GM18873 (cell line): Measurements from ENCODE around the gene TMEM37.

Source experiments
- ATAC-seq: cut with Tn5 transposase; IDR thresholded peaks from one replicate; pipeline ENCODE4 v1.9.1; 2021; ENCODE audit warnings: mild to moderate bottlenecking, moderate library complexity, moderate number of reproducible peaks; ENCODE audit not compliant: unreplicated experiment, low FRiP score

TMEM37 gene

DNA sequence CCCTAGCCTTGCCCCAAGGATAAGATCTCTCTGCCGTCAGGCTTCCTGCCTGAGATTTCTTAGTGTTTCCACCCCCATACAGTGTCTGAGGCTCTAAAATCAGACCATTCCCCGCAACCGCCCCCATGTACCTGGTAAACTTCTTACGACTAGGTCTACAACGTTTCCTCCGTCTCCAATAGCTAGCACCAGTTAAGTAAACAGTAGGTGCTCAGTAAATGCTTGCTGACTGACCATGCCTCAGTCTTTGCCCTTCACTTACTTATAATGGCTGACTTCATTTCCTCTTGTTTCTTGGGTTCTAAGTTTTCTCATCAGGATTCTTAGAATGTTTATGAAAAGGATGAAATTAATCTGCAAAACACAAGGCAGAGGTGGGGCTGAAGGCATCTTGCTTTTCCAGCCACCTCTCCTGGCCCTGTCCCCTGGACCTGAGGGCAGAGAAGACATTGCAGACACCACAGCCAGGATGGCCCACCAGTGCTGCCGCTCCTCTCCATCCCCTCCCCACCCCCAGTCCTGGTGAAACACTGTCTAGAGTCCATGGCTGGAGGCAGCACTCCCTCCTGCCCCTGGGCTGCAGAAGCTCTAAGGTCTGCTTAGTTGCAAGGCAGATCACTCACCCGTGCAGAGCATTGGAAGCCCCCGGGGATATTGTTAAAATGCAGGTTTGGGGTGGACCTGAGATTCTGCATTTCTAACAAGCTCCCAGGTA is 16.9 kb downstream of the TMEM37 start:
- ATAC-seq, result no peak

DNA sequence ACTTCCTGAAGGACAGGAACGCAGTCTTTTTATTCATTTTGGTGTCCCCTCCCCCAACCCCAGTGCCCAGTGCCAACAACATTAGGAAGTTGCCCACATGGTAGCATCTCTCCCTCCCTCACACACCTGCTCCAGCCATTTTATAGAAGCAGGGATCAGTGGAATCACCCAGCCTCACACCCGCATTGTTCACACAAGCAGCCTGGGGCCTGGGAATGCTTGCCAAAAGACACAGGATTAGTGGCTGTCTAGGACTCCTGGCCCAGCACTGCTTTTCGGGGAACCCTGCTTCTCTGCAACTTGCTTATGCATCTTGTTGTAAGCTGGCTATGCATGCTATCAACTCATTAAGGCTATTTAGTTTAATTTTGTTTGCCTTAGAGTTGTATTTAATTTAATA is 17.9 kb downstream of the TMEM37 start:
- no peak for ATAC-seq

DNA sequence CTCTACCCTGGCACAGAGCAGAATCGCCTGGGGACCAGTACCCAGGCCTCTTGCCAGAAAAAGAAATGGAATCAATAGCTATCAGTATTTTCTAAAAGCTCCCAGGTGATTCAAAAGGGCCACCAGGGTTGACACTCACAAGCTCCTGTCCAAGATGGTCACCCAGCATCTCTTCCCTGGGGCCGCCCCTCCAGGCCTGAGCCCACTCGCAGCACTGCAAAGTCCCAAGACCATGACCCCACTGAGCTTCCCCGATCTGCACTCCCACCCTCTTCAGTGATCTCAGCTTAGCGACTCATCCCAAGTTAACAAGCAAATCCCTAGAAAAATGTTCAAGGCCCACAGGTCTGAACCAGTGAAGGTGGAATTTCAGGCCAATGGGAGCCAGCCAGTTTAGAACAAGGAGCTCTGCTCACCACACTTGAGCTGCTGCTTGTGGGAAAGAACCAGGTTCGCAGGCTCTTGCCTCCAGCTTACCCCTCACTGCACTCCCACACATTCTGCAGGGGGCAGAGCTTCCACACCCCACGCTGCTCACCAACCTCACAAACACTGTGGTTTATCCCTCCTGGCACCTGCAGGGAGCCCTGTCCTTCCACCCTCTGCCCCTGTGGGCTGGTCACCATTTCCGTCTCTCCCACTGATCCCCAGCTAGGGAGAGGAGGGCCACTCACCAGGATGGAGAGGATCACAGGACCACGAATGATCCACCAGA is 19.8 kb downstream of the TMEM37 start:
- no peak for ATAC-seq

DNA sequence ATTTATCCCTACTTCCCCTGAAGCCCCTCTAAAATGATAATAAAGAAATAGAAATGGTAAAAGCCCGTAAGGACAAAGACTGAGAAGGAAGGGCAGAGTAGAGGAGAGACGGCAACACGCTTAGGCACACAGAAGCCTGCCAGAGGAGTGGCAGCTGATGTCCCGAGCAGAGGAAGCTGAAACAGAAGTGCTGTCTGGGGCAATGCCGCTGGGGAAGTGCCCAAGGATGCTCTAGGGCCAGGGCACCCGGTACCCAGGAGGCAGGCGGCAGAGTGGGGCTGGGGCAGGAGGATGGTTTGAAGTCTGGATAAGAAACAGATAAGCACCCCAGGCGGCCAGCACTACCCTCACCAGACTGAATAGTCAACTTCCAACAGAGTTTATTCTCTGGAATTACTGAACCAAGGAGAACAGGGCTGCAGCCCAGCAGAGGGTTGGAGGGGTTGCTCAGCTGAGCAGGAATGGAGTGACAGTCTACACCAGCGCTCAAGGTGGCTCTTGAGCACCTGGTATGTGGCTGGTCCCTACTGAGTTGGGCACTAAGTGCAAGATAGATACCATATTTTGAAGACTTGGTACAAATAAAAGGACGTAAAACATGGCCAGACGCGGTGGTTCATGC is 22.4 kb downstream of the TMEM37 start:
- no peak for ATAC-seq

DNA sequence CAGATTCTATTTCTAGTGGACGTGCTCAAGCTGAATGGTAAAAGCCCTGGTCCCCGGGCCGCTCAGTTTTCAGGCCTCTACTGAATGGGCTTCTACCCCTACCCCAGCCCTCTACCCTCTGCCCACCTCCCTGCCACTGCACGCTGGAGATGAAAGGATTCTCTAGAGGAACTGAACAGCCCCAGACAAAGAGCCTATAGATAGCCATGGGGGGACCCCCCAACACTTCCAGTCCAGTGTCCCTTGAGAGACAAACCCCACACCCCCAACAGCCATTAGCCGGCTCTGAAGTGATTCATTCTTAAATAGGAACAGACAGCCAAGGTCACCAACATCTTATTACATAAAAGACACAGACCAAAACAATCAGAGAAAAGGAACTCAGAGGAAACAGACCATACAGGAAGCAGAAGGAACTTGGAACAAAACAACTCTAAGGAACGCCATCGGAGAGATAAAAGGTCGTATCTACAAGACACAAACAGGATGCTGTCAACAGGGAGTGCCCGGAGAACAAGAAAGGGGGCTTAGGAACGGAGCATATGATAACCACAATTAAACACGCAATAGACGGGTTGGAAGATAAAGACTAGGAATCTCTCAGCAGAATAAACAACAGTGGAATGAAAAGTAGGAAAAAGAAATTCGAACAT is 23.5 kb downstream of the TMEM37 start:
- no peak for ATAC-seq

DNA sequence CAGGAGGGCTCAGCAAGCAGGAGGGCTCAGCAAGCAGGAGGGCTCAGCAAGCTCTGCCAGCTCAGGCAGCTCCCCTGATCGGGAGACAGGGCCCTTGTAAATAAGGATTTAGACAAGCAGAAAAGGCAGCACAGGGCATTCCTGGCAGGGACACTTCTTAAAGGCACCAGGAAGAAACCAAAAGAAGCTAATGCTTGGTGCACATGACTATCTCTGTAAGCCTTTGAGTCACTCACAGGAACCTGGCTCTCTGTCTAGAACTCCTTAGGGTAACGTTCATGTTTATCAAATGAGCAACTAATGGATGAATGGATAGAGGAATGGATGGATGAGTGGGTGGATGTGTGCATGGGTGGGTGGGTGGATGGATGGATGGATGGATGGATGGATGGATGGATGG is 28.4 kb downstream of the TMEM37 start:
- no peak for ATAC-seq

DNA sequence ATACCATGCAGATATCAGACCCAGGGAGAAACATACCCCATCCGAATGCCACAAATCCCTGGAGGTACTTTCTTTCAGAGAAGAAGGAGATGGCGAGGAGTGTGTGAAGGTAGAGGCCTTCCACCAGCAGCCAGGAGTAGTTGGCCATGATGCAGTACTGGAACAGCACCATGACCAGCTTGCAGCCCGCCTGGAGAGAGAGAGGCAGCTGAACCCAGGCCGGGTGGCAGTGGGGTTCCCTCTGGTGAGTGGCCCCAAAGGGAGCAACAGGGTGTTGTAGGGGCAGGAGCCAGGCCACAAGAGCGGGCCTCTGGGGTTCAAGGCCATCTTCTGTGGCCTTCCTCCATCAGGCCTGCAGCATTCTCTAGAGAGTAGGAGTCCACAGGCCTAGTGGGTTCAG is 30.2 kb downstream of the TMEM37 start:
- ATAC-seq, result no peak

DNA sequence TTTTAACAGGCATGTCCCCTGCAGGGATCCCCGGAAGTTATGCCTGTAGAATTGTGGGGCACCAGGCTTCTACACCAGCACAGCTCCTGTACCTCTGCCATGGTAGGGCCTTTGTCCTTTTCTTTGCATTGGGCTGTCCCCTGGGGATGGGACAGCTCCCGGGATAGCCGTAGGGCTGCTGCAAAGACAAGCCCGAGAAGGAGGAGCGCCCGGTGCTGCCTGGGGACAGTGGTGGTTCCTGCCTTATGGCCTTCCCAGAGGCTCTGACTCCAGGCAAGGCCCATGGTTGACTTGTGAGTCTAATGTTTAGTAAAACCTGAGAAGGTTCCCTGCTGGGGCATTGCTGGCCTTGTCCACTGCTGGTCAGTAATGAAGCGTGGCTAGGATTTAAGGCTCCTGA is 30.9 kb downstream of the TMEM37 start:
- ATAC-seq, result no peak

DNA sequence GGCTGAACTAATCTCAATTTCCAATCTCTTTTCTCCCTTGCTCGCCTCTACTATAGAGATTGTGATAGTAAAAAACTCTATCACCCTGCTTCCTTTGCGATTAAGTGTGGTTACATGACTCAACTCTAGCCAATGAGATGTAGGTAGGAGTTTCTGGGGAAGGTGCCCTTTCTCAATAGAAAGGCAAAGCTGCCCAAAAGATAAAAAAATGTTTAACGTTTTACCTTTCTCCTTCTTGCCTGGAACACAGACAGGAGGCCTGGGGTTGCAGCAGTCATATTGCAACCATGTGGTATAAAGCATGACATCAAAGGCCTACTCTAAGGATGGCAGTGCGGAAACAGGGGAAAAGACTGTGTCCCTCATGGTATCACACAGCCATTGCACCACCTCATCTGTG is 31.5 kb downstream of the TMEM37 start:
- ATAC-seq, result no peak

DNA sequence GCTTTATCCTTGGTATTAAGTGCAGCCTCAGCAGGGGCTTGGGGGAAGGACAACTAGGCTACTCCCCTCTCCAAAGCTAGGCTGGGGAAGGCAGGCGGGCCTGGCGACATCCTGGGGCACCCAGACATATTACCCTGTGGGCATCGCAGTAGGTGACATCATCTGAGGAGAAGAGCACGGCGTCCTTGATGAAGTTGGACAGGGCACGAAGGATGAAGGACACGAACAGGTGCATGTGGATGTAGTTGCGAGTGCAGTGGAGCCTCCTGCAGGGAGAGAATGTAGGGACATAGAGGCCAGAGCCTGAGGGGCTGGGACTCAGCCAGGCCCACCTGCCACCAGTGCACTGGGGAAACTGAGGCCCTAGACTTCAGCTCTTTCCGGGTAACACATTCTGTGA is 32.3 kb downstream of the TMEM37 start:
- ATAC-seq, result no peak

DNA sequence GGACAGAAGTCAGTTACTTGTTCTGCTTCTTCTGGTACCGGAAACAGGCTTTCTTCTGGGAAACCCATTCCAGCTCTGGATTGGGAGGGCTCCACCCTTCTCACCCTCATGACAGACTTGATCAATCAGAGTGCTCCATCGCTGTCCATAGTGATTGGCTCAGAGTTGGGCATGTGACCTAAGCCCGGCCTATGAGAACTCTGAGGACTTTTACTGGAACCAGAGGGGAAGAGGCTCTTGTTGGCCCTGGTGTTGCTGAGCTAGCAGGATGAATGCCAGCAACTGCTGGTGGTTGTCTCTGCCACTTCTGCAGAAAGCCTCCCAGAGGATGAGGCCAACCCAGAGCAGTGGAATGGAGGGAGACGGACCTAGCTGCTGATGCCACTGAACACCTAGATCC is 33.3 kb downstream of the TMEM37 start:
- ATAC-seq, result no peak

DNA sequence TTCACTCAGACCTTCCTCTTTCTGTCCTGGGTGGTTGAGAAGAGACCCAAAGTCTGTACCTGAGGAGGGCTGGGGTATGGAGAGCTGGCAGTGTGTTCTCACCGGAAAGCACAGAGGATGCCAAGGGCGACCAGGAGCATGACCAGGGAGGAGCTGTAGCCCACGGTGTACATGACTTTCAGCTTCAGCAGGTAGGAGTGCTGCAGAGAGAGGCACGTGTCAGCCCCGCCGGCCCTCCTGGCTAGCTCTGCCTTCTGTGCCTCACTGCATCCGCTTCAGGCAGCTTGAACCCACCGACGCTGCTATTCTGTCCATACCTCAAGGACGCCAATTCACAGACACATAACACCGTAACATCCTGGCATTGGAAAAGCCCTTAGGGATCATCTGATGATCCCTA is 34.0 kb downstream of the TMEM37 start:
- no peak for ATAC-seq

DNA sequence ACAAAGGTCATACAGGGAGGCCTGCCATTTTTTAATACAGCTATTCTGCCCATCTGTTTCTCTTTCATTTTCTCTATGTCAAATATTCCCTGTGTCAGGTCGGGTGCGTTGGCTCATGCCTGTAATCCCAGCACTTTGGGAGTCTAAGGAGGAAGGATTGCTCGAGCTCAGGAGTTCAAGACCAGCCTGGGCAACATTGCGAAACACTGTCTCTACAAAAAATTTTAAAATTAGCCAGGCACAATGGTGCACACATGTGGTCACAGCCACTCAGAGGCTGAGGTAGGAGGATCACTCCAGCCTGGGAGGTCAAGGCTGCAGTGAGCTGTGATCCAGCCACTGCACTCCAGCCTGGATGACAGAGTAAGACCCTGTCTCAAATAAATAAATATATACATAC is 34.7 kb downstream of the TMEM37 start:
- no peak for ATAC-seq

DNA sequence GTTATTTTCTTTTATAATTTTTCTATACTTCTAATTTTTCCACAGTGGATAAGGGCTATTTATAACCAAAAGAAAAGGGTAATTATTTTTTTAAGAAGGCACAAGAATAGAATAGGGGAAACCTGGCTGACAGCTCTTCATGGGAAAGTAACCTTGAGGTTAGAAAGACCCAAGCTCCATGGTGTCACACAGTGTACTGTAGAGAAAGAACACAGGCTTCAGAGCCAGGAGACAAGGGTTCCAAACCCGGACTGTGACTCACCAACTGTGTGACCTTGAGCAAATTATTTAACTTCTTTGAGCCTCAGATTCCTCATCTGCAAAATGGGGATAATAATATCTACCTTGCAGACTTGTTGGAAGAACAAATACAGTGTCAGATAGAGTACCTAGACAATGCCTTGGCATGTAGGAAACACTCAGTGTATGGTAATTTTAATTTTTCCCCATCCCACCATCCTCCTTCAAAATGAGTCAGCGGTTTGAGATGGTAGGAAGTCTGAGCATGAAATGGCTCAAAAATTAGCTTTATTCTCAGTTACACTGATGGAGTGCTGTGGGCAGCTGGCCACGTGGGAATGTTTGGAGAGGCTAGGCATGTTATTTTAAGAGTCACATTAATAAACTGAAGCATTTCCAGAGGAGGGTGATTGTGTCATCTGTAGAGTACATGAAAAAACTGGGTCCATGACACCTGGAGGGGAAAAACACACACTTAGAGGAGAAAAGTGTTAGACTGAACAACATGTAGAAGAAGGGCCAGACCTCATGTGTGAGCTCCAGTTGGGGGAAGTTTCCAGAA is 36.7 kb downstream of the TMEM37 start:
- ATAC-seq, result no peak

DNA sequence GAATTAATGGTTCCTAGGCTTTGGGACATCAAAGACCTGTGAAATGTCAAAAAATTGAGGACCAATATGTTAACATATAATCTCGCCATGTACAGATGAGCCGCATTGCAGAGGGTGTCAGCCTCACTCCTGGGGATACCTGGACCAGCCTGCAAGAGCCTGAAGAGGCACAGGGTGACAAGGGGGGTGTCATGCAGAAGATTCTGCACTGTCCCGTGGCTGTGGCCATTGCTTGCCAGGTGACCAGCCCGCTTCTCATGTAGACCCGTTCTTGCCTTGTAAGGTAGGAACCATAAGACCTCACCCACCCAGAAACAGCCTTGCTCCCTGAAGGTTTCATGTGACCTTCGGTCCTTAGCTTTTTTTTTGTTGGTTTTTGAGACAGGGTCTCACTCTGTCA is 37.5 kb downstream of the TMEM37 start:
- no peak for ATAC-seq

DNA sequence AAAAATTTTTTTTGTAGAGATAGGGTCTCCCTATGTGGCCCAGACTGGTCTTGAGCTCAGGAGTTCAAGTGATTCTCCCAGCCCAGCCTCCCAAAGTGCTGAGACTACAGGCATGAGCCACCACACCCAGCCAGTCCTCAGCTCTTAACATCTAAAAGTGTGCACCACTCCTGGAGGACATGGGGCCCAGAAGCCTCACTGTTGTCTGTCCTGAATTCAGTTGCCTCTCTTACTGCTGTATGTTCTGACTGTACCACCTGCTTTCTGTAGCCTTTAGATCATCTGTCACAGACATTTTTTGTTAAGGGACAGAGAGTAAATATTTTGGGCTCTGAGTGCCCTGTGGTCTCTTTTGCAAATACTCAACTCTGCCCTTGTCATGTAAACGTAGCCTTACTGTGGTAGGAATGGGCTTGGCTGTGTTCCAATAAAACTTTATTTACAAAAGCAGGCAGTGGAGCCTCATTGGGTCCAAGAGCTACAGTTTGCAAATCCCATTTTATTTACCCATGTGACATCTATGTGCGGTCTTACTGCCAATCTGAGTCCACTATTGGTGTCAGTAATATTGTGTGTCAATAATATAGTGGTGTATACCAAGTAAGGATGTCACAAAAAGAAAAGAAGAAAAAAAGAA is 38.1 kb downstream of the TMEM37 start:
- no peak for ATAC-seq

DNA sequence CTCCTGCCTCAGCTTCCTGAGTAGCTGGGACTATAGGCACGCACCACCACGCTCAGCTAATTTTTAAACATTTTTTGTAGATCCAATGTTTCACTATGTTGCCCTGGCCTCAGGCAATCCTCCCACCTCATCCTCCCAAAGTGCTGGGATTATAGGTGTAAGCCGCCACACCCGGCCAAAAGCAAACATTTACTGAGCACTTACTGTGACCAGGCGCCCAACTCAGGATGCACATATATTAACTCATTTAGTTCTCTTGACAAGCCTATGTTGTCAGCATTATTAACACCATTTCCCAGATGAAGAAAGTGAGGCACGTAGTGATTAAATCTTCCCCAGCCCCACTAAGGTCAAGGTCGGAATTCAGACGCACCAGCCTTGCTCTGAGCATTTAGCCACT is 41.1 kb downstream of the TMEM37 start:
- ATAC-seq, result no peak

DNA sequence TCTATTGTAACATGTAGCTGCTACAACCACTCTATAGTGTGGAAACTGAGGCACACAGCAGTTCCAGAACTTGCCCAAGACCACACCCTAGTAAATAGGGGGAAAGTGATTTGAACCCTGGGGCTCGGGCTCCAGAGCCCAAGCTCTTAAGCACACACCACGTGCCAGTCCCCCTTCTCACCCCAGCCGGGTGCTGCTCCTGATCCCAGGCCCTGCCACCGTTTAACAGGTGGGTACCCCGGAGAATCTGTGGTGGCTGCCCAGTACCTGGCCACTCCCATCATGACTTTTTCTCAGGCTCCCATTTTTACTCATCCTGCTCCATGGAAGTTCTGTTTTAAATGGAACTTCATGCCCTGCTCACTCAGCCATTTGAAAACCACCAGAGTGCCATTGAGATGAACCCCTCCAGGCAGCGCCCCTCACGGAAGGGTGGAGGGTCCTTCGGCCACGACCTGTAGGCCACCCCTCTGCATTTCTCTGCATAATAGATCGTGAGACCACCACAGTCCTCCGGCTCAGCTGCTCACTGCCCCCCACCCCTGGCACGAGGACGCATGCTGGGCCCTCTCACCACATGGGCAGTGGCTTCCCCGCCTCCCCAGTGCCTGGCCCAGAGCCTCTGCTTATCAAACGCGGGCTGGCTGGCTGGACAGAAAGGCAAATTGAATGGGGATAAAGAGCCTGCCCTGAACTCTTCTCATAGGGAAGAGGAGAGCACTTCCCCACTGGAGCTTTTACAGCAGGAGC is 42.1 kb downstream of the TMEM37 start:
- ATAC-seq, result no peak
